T1000 (cell line): ENCODE results near the gene PRMT3.
A peak's percentile ranks its signal among the peaks of the same experiment; 100 is the strongest.
"Not testable (repeated sequence)": the region's sequence is repeated elsewhere in the genome, so short reads cannot be mapped to it uniquely, and the experiment has no call there.

Source experiments
- DNase-seq: peaks from one replicate; lab custom pipeline; 2025; ENCODE audit warnings: mixed read lengths; lab: John Stamatoyannopoulos, UW

The PRMT3 gene

GRCh38 chr11:20374741-20375300 lies 12.7 kb upstream of the PRMT3 start:
- DNase-seq, result peak; percentile 5

GRCh38 chr11:20376162-20376730 lies 11.3 kb upstream of the PRMT3 start:
- DNase-seq, result no peak

- DNase-seq, result not testable (repeated sequence)
Observed at GRCh38 chr11:20385996-20386395, 1.5 kb upstream of the PRMT3 start.

GRCh38 chr11:20388096-20389055 lies 860 bp downstream of the PRMT3 start:
- no peak for DNase-seq

GRCh38 chr11:20397281-20397680 lies 9.8 kb downstream of the PRMT3 start:
- DNase-seq, result no peak

- no peak for DNase-seq
Observed at GRCh38 chr11:20399498-20399897, 12.0 kb downstream of the PRMT3 start.

- no peak for DNase-seq
Observed at GRCh38 chr11:20403059-20403458, 15.5 kb downstream of the PRMT3 start.

- no peak for DNase-seq
Observed at GRCh38 chr11:20406484-20406883, 19.0 kb downstream of the PRMT3 start.

GRCh38 chr11:20407344-20407743 lies 19.8 kb downstream of the PRMT3 start:
- DNase-seq, result no peak

- no peak for DNase-seq
Observed at GRCh38 chr11:20415432-20415831, 27.9 kb downstream of the PRMT3 start.

GRCh38 chr11:20417771-20418170 lies 30.3 kb downstream of the PRMT3 start:
- DNase-seq, result no peak

- DNase-seq, result no peak
Observed at GRCh38 chr11:20421946-20422345, 34.4 kb downstream of the PRMT3 start.

- no peak for DNase-seq
Observed at GRCh38 chr11:20429216-20429615, 41.7 kb downstream of the PRMT3 start.

GRCh38 chr11:20438637-20439036 lies 51.1 kb downstream of the PRMT3 start:
- DNase-seq, result no peak

- DNase-seq, result no peak
Observed at GRCh38 chr11:20443596-20443995, 56.1 kb downstream of the PRMT3 start.

GRCh38 chr11:20444535-20444934 lies 57.0 kb downstream of the PRMT3 start:
- DNase-seq, result no peak

- no peak for DNase-seq
Observed at GRCh38 chr11:20448834-20449233, 61.3 kb downstream of the PRMT3 start.

- no peak for DNase-seq
Observed at GRCh38 chr11:20450829-20451228, 63.3 kb downstream of the PRMT3 start.

- no peak for DNase-seq
Observed at GRCh38 chr11:20451568-20451967, 64.1 kb downstream of the PRMT3 start.

GRCh38 chr11:20452585-20452984 lies 65.1 kb downstream of the PRMT3 start:
- DNase-seq, result no peak

GRCh38 chr11:20453657-20454316 lies 66.3 kb downstream of the PRMT3 start:
- no peak for DNase-seq

GRCh38 chr11:20457001-20457799 lies 69.7 kb downstream of the PRMT3 start:
- no peak for DNase-seq
